GM12865 (cell line): Measurements from ENCODE around the gene AHCYL1.

Experiments
- DNase-seq: peaks from one replicate; pipeline ENCODE4 v3.0.0; 2010; ENCODE audit warnings: low read depth
- H3K4me3 ChIP-seq: 2 replicates; pipeline ENCODE4 v1.5.1; 2011; ENCODE audit warnings: mild to moderate bottlenecking, low read depth, low read length, control low read depth
- CTCF ChIP-seq: IDR thresholded peaks from 2 replicates; pipeline ENCODE4 v1.5.1; 2011; ENCODE audit warnings: low read length, control low read depth, low read depth, inconsistent platforms; ENCODE audit not compliant: insufficient read depth; ENCODE audit errors: missing control alignments

The AHCYL1 gene

GRCh38 chr1:109959974-109960744 is 24.4 kb upstream of the AHCYL1 start:
- no peak for TF ChIP-seq CTCF
- no peak overlapping the region for H3K4me3 ChIP-seq
- DNase-seq, result no peak

- no peak overlapping the region for H3K4me3 ChIP-seq
- no peak for DNase-seq
- TF ChIP-seq CTCF, result no peak
Observed at GRCh38 chr1:109960745-109961094, 23.8 kb upstream of the AHCYL1 start.

GRCh38 chr1:109963864-109964263 is 20.7 kb upstream of the AHCYL1 start:
- no peak overlapping the region for H3K4me3 ChIP-seq
- TF ChIP-seq CTCF, result no peak
- no peak for DNase-seq

GRCh38 chr1:109969146-109969829 is 15.3 kb upstream of the AHCYL1 start:
- H3K4me3 ChIP-seq, result no peak overlapping the region
- TF ChIP-seq CTCF, result no peak
- DNase-seq, result no peak

- no peak for TF ChIP-seq CTCF
- H3K4me3 ChIP-seq, result no peak overlapping the region
- no peak for DNase-seq
Observed at GRCh38 chr1:109969907-109970306, 14.7 kb upstream of the AHCYL1 start.

- no peak for DNase-seq
- TF ChIP-seq CTCF, result no peak
- no peak overlapping the region for H3K4me3 ChIP-seq
Observed at GRCh38 chr1:109971559-109971958, 13.0 kb upstream of the AHCYL1 start.

GRCh38 chr1:109974191-109974590 is 10.4 kb upstream of the AHCYL1 start:
- H3K4me3 ChIP-seq, result no peak overlapping the region
- TF ChIP-seq CTCF, result no peak
- DNase-seq, result no peak
